ENCODE measurements around the gene SMC1B. TPM values are rescaled to one million over a fixed set of nuclear protein-coding genes. Genes with fewer than 3 reads are reported as not detected.
"Not testable (repeated sequence)": the region's sequence is repeated elsewhere in the genome, so short reads cannot be mapped to it uniquely, and the experiment has no call there.

SMC1B gene
- total RNA-seq, 2 donors from 2014 or later: not detected

- Histone ChIP-seq H3K27ac (no peak overlapping the region), H3K27me3 (no peaks in the 10 kb centered on the region)
Measured at GRCh38 chr22:45357490-45357889, 55.9 kb downstream of the SMC1B start.

DNA sequence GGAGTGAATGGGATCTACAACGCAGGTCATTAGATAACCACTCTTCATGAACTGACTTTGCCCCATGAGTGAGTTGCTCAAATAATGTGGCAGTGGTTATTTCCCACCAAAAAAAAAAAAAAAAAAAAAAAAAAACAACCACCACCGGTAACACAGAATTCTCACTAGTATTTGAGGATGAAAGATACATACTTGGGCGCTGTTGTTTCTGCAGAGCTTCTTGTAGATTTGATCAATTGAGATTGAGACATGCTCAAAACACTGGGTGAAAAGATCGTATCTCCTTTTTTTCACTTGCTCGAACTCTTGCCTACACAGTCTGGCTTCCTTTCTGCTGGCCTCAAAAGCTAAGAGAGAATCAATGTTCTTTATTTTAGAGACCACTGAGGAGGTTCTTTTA is 59.6 kb downstream of the SMC1B start:
- H3K4me1 ChIP-seq: no peaks in the 10 kb centered on the region
- H3K4me3 ChIP-seq: no peak overlapping the region
- H3K36me3 ChIP-seq: no peaks in the 10 kb centered on the region
- no peak overlapping the region for H3K27ac ChIP-seq
- no peaks in the 10 kb centered on the region for H3K27me3 ChIP-seq
- TF ChIP-seq CTCF (IDR thresholded peaks at IDR 0.05): no peak
- H3K9me3 ChIP-seq: no peaks in the 10 kb centered on the region
- DNase-seq (ENCODE audit: low spot score): no peak

More at GRCh38 chr22:45357490-45357889, 55.9 kb downstream of the SMC1B start:
- Histone ChIP-seq H3K36me3 (no peaks in the 10 kb centered on the region), H3K9me3 (no peaks in the 10 kb centered on the region), H3K4me1 (no peaks in the 10 kb centered on the region), H3K4me3 (no peak overlapping the region)
- no peak for DNase-seq (ENCODE audit: low spot score)
- TF ChIP-seq CTCF (IDR thresholded peaks at IDR 0.05): no peak

GRCh38 chr22:45352757-45353156 is 60.6 kb downstream of the SMC1B start:
- not testable (repeated sequence) for H3K4me1 ChIP-seq; H3K4me3 ChIP-seq; H3K36me3 ChIP-seq; H3K27me3 ChIP-seq; H3K9me3 ChIP-seq; DNase-seq (ENCODE audit: low spot score); H3K27ac ChIP-seq

- Histone ChIP-seq H3K36me3 (no peaks in the 10 kb centered on the region), H3K4me3 (no peak overlapping the region), H3K27me3 (no peaks in the 10 kb centered on the region), H3K9me3 (no peaks in the 10 kb centered on the region), H3K27ac (no peak overlapping the region), H3K4me1 (no peaks in the 10 kb centered on the region)
- no peak for TF ChIP-seq CTCF (IDR thresholded peaks at IDR 0.05)
- DNase-seq (ENCODE audit: low spot score): no peak
Measured at GRCh38 chr22:45351956-45352355, 61.4 kb downstream of the SMC1B start.

GRCh38 chr22:45349916-45350315 is 63.5 kb downstream of the SMC1B start:
- DNase-seq (ENCODE audit: low spot score): no peak
- Histone ChIP-seq H3K9me3 (no peaks in the 10 kb centered on the region), H3K27me3 (no peaks in the 10 kb centered on the region), H3K4me3 (no peak overlapping the region), H3K4me1 (no peaks in the 10 kb centered on the region), H3K27ac (no peak overlapping the region), H3K36me3 (no peaks in the 10 kb centered on the region)
- no peak for TF ChIP-seq CTCF (IDR thresholded peaks at IDR 0.05)

GRCh38 chr22:45344334-45344733 is 69.1 kb downstream of the SMC1B start:
- Histone ChIP-seq H3K4me3 (no peak overlapping the region), H3K27ac (no peak overlapping the region), H3K36me3 (peaks cover 6% of the 10 kb centered on the region), H3K4me1 (peaks cover 0 to 11% of the 10 kb centered on the region in 2 donors), H3K9me3 (no peaks in the 10 kb centered on the region), H3K27me3 (no peaks in the 10 kb centered on the region)
- TF ChIP-seq CTCF (IDR thresholded peaks at IDR 0.05): no peak
- DNase-seq (ENCODE audit: low spot score): no peak

Measured in right atrium auricular region (tissue), 2 donors.